ENCODE results near the gene ARFGAP1. TPM values are rescaled to one million over a fixed set of nuclear protein-coding genes. Genes with fewer than 3 reads are reported as not detected.

The ARFGAP1 gene
- total and polyA plus RNA-seq, 2 donors (not counting 3 experiments of a cell fraction or from before 2014, with no cell fraction given): 93.7 to 126 TPM

DNA sequence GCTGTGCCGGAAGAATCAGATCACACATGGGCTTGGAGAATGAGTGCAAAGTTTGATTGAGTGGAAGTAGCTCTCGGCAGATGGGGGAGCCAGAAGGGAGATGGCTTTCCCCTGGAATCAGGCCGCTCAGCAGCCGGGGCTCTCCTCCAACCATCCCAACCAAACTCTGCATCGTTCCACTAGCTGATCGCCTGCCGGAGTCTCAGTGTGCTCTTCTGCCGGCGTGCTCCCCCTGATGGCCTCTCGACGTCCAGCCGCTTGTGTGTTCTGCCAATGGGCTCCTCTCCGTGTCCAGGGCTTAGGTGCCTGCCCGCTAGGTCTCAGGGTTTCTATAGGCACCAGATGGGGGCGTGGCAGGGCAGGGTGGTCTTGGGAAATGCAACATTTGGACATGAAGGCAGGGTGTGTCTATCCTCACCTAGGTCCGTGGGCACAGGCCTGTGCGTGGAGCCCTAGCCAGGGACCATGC, 41.8 kb upstream of the ARFGAP1 start:
- DNase-seq (ENCODE audit: low read depth, low spot score) (peak; percentile 54), FAIRE-seq (peak; percentile 77)
- no peaks in the 10 kb centered on the region for H3K9me1 ChIP-seq (replicated peaks; ENCODE audit: control insufficient read depth, extremely low read depth, insufficient read depth, low read length)
- no peaks in the 10 kb centered on the region for H4K20me1 ChIP-seq (replicated peaks; ENCODE audit: control insufficient read depth, extremely low read depth, insufficient read depth, low read length)
- no peak overlapping the region for H3K4me2 ChIP-seq (ENCODE audit: insufficient read depth, low read length)
- BruUV-seq (replicated peaks): no TSS peak
- H3K36me3 ChIP-seq (ENCODE audit: control insufficient read depth in 2 of 2, extremely low read depth in 1 of 2, insufficient read depth in 2 of 2, low read length in 2 of 2): no peaks in the 10 kb centered on the region
- no peak overlapping the region for H2AFZ ChIP-seq (ENCODE audit: low read depth, low read length)
- intact Hi-C loops (cut with micrococcal nuclease): loop anchor here (5.0 kb wide), 1 partner anchor 174 kb away; no protein-coding TSS in a partner anchor
- TF ChIP-seq MYC (IDR thresholded peaks at IDR 0.05; ENCODE audit: low read depth, low read length) (no peak), GATA2 (IDR thresholded peaks at IDR 0.05; ENCODE audit: insufficient read depth, insufficient read length, low read depth, low read length) (no peak), FOS (IDR thresholded peaks at IDR 0.05; ENCODE audit: borderline replicate concordance, insufficient read depth, low read length) (no peak)
- TF ChIP-seq, protein P1, sequence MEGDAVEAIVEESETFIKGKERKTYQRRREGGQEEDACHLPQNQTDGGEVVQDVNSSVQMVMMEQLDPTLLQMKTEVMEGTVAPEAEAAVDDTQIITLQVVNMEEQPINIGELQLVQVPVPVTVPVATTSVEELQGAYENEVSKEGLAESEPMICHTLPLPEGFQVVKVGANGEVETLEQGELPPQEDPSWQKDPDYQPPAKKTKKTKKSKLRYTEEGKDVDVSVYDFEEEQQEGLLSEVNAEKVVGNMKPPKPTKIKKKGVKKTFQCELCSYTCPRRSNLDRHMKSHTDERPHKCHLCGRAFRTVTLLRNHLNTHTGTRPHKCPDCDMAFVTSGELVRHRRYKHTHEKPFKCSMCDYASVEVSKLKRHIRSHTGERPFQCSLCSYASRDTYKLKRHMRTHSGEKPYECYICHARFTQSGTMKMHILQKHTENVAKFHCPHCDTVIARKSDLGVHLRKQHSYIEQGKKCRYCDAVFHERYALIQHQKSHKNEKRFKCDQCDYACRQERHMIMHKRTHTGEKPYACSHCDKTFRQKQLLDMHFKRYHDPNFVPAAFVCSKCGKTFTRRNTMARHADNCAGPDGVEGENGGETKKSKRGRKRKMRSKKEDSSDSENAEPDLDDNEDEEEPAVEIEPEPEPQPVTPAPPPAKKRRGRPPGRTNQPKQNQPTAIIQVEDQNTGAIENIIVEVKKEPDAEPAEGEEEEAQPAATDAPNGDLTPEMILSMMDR (IDR thresholded peaks at IDR 0.05; ENCODE audit: extremely low read depth in 1 of 2, insufficient read depth in 1 of 2, low read depth in 1 of 2, low read length in 2 of 2): peak; percentile 25 to 78
- H3K4me3 ChIP-seq (replicated peaks in 1 of 3; ENCODE audit: insufficient read depth in 1 of 3, low read depth in 1 of 3, low read length in 3 of 3): no peak overlapping the region
- dilution Hi-C loops (cut with MboI; ENCODE audit: extremely low pct_ligation_motif_present, low sequenced_read_pairs): no loop called here
- POLR2A ChIA-PET: no interaction called here
- H3K9ac ChIP-seq (replicated peaks; ENCODE audit: extremely low read depth, insufficient read depth, low read length): no peak overlapping the region
- no peaks in the 10 kb centered on the region for H3K79me2 ChIP-seq (ENCODE audit: control insufficient read depth, insufficient read depth, low read length)
- CTCF ChIA-PET: interaction anchor here (1.0 to 2.3 kb wide), 9 partner anchors 11 to 408 kb away, joined by 3 to 15 read pairs (median 6); partner anchors contain the start of gene YTHDF1
- no peak overlapping the region for H3K27ac ChIP-seq (ENCODE audit: insufficient read depth, low read depth, low read length)
- peaks cover 0 to 10% of the 10 kb centered on the region in 2 experiments for H3K27me3 ChIP-seq (ENCODE audit: control insufficient read depth in 2 of 2, insufficient read depth in 2 of 2, low read length in 2 of 2)
- H3K9me3 ChIP-seq (replicated peaks; ENCODE audit: control insufficient read depth, insufficient read depth, low read length): no peaks in the 10 kb centered on the region
- no peaks in the 10 kb centered on the region for H3K4me1 ChIP-seq (ENCODE audit: control insufficient read depth, extremely low read depth, insufficient read depth, low read length)
